ENCODE results near the gene ENTHD1.

GRCh38 chr22:39776295-39777009, 117.1 kb downstream of the ENTHD1 start:
- TF ChIP-seq SP1 (IDR thresholded peaks at IDR 0.05) (no peak), HDGF (IDR thresholded peaks at IDR 0.05; ENCODE audit: borderline replicate concordance) (no peak), ELF4 (IDR thresholded peaks at IDR 0.05) (no peak), FOXA1 (IDR thresholded peaks at IDR 0.05) (no peak)

Data from HEK293T (cell line).